Skeletal muscle tissue (tissue), 4 donors: ENCODE results near the gene ADGRL4. TPM values are rescaled to one million over a fixed set of nuclear protein-coding genes. Genes with fewer than 3 reads are reported as not detected.

Experiments
- H3K27ac ChIP-seq: one replicate; pipeline ENCODE4 v1.7.0; 2013; ENCODE audit warnings: mild to moderate bottlenecking, low read depth, low read length, inconsistent platforms
- H3K27me3 ChIP-seq, 3 donors: one replicate each; pipeline ENCODE4 v1.7.0; 2013; ENCODE audit warnings: low read length in 3 of 3; ENCODE audit not compliant: control insufficient read depth in 3 of 3, insufficient read depth in 3 of 3
- H3K36me3 ChIP-seq, 3 donors: one replicate each; pipeline ENCODE4 v1.7.0; 2013; ENCODE audit warnings: low read length in 3 of 3; ENCODE audit not compliant: control insufficient read depth in 3 of 3, insufficient read depth in 3 of 3
- H3K4me1 ChIP-seq, 3 donors: one replicate each; pipeline ENCODE4 v1.7.0; 2013; ENCODE audit warnings: low read length in 3 of 3, mild to moderate bottlenecking in 3 of 3; ENCODE audit not compliant: control insufficient read depth in 3 of 3, insufficient read depth in 3 of 3
- H3K4me3 ChIP-seq, 3 donors: one replicate each; pipeline ENCODE4 v1.7.0; 2013; ENCODE audit warnings: low read length in 3 of 3
- H3K9ac ChIP-seq, 3 donors: one replicate each; pipeline ENCODE4 v1.7.0; 2013; ENCODE audit warnings: low read length in 3 of 3, mild to moderate bottlenecking in 3 of 3, moderate library complexity in 2 of 3, low read depth in 1 of 3
- H3K9me3 ChIP-seq, 3 donors: one replicate each; pipeline ENCODE4 v1.7.0; 2013; ENCODE audit warnings: low read length in 3 of 3; ENCODE audit not compliant: control insufficient read depth in 3 of 3
- total RNA-seq: library from RNA; depleted of rRNA; stranded (reverse); fragments of >200 nt; gene quantifications from one replicate; pipeline ENCODE4 v1.2.3, GENCODE V29; 2014
- donor health status: Osteomylitis.

The ADGRL4 gene
- total RNA-seq, 1 donor from 2014 or later, result 15.7 TPM

- no peak overlapping the region for H3K4me3 ChIP-seq
- no peaks in the 10 kb centered on the region for H3K27me3 ChIP-seq
- H3K27ac ChIP-seq, result no peak overlapping the region
- no peaks in the 10 kb centered on the region for H3K9me3 ChIP-seq
- H3K9ac ChIP-seq, result no peak overlapping the region
- H3K4me1 ChIP-seq, result no peaks in the 10 kb centered on the region
- no peaks in the 10 kb centered on the region for H3K36me3 ChIP-seq
These were observed 57.3 kb downstream of the ADGRL4 start for GRCh38 chr1:78949227-78949626.

DNA sequence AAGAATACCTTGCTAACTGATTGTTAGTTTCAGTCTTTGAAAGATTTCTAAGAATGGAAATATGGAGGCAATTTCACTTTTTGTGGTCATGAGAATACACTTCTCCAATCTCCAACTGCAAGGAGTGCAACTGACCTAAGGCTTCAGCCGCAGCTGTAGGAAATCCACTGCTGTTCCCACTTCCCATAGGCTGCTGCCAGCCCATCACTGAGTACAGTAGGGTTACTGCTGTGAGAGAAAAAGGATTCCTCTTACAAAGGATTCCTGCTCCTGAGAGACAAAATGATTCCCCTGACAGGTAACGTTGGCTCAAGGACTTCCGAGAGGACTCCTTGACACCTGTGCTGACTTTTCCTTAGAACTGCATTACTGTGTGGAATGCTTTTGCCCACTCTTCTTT, 87.4 kb downstream of the ADGRL4 start:
- H3K4me1 ChIP-seq, result no peaks in the 10 kb centered on the region
- no peak overlapping the region for H3K27ac ChIP-seq
- H3K27me3 ChIP-seq, result no peaks in the 10 kb centered on the region
- no peaks in the 10 kb centered on the region for H3K36me3 ChIP-seq
- H3K9ac ChIP-seq, result no peak overlapping the region
- no peak overlapping the region for H3K4me3 ChIP-seq
- H3K9me3 ChIP-seq, result no peaks in the 10 kb centered on the region

GRCh38 chr1:78918157-78918556, 88.4 kb downstream of the ADGRL4 start:
- H3K9me3 ChIP-seq, result no peaks in the 10 kb centered on the region
- no peaks in the 10 kb centered on the region for H3K4me1 ChIP-seq
- no peak overlapping the region for H3K27ac ChIP-seq
- H3K9ac ChIP-seq, result no peak overlapping the region
- H3K4me3 ChIP-seq, result no peak overlapping the region
- no peaks in the 10 kb centered on the region for H3K27me3 ChIP-seq
- H3K36me3 ChIP-seq, result no peaks in the 10 kb centered on the region

- no peaks in the 10 kb centered on the region for H3K36me3 ChIP-seq
- H3K27ac ChIP-seq, result no peak overlapping the region
- no peaks in the 10 kb centered on the region for H3K9me3 ChIP-seq
- H3K4me3 ChIP-seq, result no peak overlapping the region
- no peaks in the 10 kb centered on the region for H3K27me3 ChIP-seq
- H3K9ac ChIP-seq, result no peak overlapping the region
- H3K4me1 ChIP-seq, result no peaks in the 10 kb centered on the region
These were observed 89.5 kb downstream of the ADGRL4 start for GRCh38 chr1:78916986-78917385.

- Histone ChIP-seq H3K27me3 (no peaks in the 10 kb centered on the region), H3K9ac (no peak overlapping the region), H3K9me3 (no peaks in the 10 kb centered on the region), H3K4me3 (no peak overlapping the region), H3K36me3 (no peaks in the 10 kb centered on the region), H3K4me1 (no peaks in the 10 kb centered on the region), H3K27ac (no peak overlapping the region)
These were observed 92.6 kb downstream of the ADGRL4 start for GRCh38 chr1:78913950-78914349.

DNA sequence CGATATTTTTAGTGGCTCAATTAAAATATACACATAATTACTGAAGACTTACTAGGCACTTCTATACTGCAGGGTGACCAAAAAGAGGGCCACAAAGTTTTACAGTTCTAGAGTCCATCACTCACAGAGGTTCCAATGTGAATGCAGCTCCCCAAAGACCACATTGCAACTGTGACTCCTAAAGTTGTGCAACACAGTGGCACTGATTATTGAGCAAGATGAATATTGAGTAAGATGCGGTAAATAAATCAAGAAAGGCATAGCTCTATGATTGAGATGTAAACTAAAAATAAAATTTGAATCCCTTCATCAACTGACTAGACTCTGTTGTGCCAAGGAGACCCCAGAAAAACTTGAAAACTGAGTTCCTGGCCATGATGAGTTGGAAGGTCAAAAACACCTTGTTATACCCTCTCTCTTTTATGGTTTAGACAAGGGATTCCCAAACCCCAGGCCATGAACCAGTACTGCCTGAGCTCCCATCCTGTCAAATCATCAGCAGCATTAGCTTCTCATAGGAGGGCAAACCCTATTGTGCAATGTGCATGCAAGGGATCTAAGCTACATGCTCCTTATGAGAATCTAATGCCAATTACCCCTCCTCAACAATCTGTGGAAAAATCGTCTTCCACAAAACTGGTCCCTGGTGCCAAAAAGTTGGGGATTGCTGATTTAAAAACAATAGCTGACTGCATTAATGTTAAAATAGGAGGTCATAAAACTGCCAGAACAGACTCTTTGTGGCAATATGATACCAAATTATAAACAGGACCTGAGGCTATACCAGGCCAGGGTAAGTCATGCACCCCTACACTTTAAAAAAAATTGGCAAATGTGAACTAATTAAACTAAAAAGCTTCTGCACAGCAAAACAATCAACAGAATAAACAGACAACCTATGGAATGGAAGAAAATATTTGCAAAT, 94.3 kb downstream of the ADGRL4 start:
- Histone ChIP-seq H3K4me1 (no peaks in the 10 kb centered on the region), H3K4me3 (no peak overlapping the region), H3K36me3 (no peaks in the 10 kb centered on the region), H3K9ac (no peak overlapping the region), H3K27ac (no peak overlapping the region), H3K27me3 (no peaks in the 10 kb centered on the region), H3K9me3 (no peaks in the 10 kb centered on the region)

GRCh38 chr1:78902641-78903040, 103.9 kb downstream of the ADGRL4 start:
- Histone ChIP-seq H3K4me3 (no peak overlapping the region), H3K9me3 (no peaks in the 10 kb centered on the region), H3K4me1 (no peaks in the 10 kb centered on the region), H3K36me3 (no peaks in the 10 kb centered on the region), H3K27me3 (no peaks in the 10 kb centered on the region), H3K27ac (no peak overlapping the region), H3K9ac (no peak overlapping the region)

DNA sequence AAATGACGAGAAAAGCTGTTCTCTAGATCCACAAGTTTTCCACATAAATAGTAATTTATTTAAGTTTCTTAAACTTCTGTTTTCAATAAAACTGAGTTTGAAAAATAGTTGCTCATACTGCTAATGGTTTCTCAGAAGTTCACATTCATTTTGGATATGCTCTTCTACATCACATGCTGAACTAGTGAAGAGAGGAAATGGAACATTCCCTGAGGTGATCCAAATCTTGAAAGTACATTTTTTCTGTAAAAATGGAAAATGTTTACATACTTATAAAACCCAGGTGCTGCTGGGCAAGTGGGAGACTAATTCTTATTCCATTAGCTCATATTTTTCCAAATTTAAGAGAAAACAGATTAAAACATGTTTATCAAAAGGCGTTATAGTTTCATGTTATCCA, 111.7 kb downstream of the ADGRL4 start:
- no peak overlapping the region for H3K4me3 ChIP-seq
- H3K9ac ChIP-seq, result no peak overlapping the region
- H3K36me3 ChIP-seq, result no peaks in the 10 kb centered on the region
- H3K27ac ChIP-seq, result no peak overlapping the region
- no peaks in the 10 kb centered on the region for H3K27me3 ChIP-seq
- no peaks in the 10 kb centered on the region for H3K9me3 ChIP-seq
- no peaks in the 10 kb centered on the region for H3K4me1 ChIP-seq

GRCh38 chr1:78892260-78892840, 114.2 kb downstream of the ADGRL4 start:
- Histone ChIP-seq H3K9ac (no peak overlapping the region), H3K9me3 (no peaks in the 10 kb centered on the region), H3K36me3 (no peaks in the 10 kb centered on the region), H3K27ac (no peak overlapping the region), H3K4me3 (no peak overlapping the region), H3K4me1 (no peaks in the 10 kb centered on the region), H3K27me3 (no peaks in the 10 kb centered on the region)

DNA sequence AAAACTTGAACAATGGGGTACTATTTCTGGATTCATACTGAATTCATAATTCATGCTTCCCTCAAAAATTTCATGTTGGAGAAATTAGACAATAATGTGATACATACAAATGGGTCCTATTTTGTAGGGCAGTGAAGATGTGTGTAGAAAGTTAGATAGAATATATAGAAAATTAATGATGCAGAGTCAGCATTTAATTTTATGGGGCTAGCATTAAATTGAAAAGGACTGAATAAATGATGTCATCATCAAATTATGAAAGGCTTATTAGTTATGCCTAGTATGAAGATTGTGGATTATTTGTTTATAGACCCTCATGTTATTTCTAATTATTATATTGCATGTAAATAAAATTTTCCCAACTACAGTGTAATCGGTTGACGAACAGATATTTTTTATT, 119.1 kb downstream of the ADGRL4 start:
- Histone ChIP-seq H3K4me3 (no peak overlapping the region), H3K27me3 (no peaks in the 10 kb centered on the region), H3K36me3 (no peaks in the 10 kb centered on the region), H3K4me1 (no peaks in the 10 kb centered on the region), H3K9ac (no peak overlapping the region), H3K9me3 (no peaks in the 10 kb centered on the region), H3K27ac (no peak overlapping the region)
